Tibial nerve (tissue), 3 donors: ENCODE results near the gene PRKCE.

Experiments
- CTCF ChIP-seq, 5 experiments: fragments of 200-600 bp in 3 of 5; fragments of 450-650 bp in 2 of 5; sonication (generic) in 3 of 5; IDR thresholded peaks; one replicate each; pipeline ENCODE4 v1.5.1; 2016 to 2019; ENCODE audit warnings: antibody characterized with exemption in 5 of 5, mild to moderate bottlenecking in 3 of 5, moderate library complexity in 2 of 5
- POLR2A ChIP-seq, 2 donors: fragments of 450-650 bp; IDR thresholded peaks; one replicate each; pipeline ENCODE4 v1.6.1; 2017; ENCODE audit warnings: antibody characterized with exemption in 2 of 2, mild to moderate bottlenecking in 2 of 2, moderate library complexity in 2 of 2

GRCh38 chr2:46053564-46053963, 402.1 kb downstream of the PRKCE start:
- TF ChIP-seq CTCF (IDR thresholded peaks at IDR 0.05) (no peak), POLR2A (IDR thresholded peaks at IDR 0.05) (no peak)
